Measurements from ENCODE around the gene PRIMPOL.
"Not testable (repeated sequence)": the region's sequence is repeated elsewhere in the genome, so short reads cannot be mapped to it uniquely, and the experiment has no call there.

The PRIMPOL gene

GRCh38 chr4:184641451-184641850, 8.1 kb upstream of the PRIMPOL start:
- DNase-seq = no peak

- no peak for DNase-seq
Measured at GRCh38 chr4:184643731-184644130, 5.8 kb upstream of the PRIMPOL start.

GRCh38 chr4:184644553-184645307, 4.8 kb upstream of the PRIMPOL start:
- DNase-seq = peak in 1 of 5 experiments; percentile 58

DNA sequence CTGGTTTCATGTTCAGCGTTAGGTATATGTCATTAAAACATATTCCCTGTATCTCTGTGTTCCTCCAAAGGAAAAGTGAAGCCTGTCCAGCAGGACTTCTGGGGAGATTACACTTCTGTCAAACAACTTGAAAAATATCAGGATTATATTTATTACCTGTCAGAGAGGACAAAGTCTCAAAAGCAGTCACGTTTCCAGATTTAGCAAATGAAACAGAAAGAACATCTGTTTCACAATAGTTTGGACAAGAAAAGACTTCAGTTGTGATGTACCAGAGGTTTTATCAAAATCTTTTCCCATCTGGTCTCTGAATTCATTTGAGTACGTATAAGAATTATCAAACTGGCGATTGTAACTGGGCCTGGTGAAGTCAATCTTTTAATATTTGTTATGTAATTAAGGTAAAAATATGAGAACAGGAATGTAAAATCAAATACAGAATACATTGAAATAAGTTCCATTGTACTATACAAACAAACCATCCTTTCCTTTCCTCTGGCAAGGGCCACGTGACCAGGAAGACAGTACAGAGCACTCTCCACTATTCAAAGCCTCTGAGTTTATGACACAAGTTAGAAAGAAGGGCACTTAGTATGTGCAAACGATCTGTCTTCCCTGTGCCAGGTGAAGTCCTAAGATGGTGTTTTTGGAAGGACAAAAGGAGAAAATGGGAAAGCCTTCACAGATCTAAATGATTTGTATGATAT, 3.5 kb upstream of the PRIMPOL start:
- no peak for DNase-seq

- no peak for DNase-seq
Measured at GRCh38 chr4:184647266-184648053, 2.1 kb upstream of the PRIMPOL start.

- no peak for DNase-seq
Measured at GRCh38 chr4:184648054-184648312, 1.6 kb upstream of the PRIMPOL start.

DNA sequence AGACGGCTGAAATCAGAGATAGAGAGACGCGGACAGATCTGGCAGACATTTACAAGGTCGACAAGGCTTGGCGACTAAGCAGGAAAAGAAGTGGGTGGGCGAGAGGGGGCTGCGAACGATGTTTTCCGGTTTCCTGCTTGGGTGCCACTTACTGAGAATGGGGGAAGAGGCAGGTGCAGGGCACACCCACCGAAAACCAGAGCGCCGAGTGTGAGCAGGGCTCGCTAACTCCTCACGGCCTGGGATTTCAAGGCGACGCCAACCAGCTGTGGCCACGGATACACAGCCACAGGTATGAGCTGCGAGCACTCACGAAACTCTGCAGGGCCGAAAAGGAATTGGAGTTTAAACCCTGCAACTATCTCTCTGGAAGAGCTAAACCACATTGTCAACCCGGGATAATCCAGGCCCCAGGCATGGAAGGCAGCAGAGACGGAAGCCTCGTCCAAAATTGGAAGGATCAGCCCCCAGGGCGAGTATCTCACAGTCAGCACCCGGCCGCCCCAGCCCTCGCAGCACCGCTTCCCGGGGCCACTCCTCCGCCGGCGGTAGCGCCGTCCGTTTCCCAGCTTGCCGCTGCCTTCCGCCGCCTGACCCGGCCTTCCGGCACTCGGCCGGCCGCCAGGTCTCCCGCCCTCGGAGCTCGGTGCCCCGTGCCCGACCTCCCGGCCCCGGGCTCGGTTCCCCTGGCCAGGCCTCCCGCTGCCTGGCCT, 1.1 kb upstream of the PRIMPOL start:
- peak; percentile 14 to 68 (median 31) for DNase-seq

DNA sequence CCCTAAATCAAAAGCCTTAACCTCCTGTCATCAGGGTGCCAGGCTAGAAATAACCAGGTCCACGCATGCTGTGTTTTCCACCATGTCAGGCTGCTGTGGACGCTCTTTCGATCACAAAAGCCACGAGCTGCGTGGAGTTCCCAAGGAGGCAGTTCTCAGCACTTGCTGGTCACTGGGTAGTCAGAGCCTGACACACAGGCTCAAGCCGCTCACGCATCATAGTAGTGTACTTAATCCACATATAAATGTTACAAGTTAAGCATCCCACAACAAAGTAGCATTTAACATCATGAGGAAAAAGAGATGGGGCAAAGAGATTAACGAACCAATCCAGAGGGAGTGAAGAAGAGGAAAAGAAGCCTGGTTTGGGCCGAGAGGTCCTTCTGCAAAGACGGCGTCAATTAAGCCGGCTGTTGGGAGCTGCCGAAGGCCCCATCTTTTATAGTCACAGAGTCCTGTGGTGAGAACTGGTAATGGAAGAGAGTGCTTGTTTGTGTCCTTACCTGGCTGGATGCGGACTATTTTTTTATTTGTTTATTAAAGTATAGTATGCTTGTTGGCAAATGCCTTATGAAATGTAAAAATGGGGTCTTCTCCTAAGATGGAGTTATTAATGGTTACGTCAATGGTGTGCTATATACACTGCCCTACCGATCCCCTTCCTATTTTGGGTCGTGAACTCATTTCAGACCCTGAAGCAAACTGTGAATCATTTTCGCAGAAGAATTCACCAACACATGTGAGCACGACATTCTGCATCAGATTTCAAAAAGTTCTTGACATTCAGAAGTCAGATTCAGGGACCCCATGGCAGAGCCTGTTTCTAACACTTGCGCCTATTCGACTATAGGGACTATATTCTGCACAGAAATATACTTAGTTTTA, 675 bp downstream of the PRIMPOL start:
- no peak for DNase-seq

DNA sequence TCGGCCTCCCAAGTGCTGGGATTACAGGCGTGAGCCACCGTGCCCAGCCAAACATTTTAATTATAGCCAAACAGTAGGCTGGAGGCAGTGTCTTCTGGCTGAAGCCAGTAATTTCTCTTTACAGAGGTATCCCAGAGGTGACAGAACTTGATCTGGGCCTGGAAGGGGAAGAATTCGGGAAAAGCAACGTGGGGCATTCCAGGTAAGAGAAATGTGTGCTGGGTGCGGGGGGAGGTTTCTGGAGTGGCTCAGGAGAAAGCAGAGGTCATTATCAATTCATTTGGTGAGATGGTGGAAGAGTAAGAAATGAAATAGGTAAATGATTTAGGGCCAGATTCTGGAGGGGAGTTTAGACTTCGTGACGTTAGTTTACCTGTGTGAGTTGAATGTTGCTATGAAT, 2.4 kb downstream of the PRIMPOL start:
- no peak for DNase-seq

- not testable (repeated sequence) for DNase-seq
Measured at GRCh38 chr4:184652681-184653080, 3.1 kb downstream of the PRIMPOL start.

DNA sequence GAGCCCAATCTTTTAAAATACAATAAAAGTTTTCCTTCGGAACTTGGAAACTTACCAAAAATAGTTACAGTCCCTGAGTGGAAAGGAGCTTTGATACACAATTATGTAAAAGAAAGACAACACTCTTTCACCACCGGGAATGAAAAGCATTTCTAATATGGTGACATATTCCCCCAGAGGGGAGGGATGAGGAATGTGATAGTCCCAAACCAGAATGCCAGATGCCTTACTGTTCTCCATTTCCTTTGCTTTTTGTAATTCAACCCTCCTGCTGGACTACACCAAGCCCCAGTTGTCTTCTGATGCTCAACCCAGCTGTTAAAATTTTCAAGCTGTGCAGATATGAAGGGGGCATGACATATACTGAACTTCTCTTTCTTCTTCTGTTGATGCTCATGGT, 4.1 kb downstream of the PRIMPOL start:
- DNase-seq = no peak

- no peak for DNase-seq
Measured at GRCh38 chr4:184655889-184656869, 6.6 kb downstream of the PRIMPOL start.

GRCh38 chr4:184657144-184657543, 7.6 kb downstream of the PRIMPOL start:
- no peak for DNase-seq

DNA sequence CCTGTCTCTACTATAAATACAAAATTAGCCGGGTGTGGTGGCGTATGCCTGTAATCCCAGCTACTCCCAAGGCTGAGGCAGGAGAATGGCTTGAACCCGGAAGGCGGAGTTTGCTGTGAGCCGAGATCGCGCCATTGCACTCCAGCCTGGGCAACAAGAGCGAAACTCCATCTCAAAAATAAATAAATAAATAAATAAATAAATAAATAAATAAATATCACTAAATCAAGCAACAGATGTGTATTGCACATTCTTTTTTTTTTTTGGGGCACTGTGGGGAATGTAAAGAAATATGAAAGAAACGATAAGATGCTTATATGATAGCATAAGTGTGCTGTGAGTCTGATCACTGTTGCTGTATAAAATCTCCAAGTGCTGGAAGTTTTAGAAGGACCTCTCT, 8.3 kb downstream of the PRIMPOL start:
- DNase-seq = not testable (repeated sequence)

DNA sequence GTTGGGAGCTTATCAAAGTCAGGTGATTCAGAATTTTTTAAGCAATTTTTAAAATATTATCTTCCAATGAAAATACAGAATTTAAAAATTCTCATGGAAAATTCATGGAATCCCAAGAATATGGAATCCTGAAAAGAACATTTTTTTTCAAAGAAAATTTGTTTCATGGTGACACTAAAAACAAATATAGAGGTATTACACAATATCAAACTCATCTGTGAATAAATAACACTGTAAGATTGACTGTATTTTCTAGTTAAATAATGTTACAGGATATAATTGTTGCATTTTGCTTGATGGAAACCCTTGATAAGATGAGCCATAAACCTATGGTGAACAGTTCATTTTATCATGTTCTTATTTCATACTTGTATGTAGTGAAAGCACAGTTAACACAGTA, 11.4 kb downstream of the PRIMPOL start:
- DNase-seq = no peak

- DNase-seq = no peak
Measured at GRCh38 chr4:184662236-184662635, 12.7 kb downstream of the PRIMPOL start.

DNA sequence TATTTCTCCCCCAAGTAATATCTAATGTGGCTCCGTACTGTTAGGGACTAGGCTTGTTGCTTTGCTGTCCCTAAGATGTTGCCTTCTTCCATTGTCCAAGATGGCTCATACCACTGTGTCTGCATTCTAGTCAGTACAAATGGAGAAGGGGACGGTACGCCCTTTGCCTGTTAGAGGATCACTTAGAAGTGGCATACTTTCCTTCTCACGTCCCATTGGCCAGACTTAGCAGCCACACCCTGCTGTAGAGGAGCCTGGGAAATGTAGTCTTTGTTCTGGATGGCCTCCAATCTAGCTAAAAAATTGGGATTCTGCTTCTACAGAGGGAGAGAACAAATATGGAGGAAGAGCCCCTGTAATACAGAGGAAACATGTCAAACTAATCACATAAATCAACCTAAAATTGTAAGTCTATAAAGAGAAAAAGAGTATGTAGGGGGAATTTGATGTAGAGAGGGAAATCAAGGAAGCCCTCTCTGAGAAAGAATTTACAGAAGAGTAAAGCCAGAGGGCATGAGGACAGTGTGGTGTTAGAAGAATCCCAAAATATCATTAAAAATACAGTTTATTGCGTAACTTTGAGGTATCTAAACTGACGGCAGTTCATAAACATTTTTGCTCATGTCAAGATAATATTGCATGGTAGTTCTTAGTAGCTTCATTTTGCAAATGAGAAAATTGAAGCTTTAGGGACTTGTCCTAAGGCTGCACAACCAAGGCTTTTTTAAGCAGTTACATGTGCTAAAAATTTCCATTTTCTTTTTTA, 15.1 kb downstream of the PRIMPOL start:
- no peak for DNase-seq

DNA sequence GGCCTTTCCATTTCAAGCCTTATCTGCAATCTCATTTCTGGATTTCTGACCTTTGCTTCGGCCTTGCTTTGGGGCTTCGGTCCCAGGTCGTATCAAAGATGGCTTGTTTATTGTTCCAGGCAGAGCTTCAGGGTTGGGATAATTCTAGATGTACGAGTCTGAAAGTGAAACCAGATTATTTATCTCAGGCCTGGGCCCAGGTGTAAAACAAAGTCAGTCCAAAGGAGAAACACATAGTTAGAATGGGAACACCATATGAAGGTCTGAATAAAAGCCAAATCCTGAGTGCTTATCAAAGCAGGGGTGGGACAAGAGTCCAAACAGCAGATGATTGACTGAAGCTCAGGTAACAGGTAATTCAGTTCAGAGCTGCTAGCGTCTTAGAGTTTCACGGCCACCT, 17.1 kb downstream of the PRIMPOL start:
- no peak for DNase-seq

- peak in 1 of 5 experiments; percentile 22 for DNase-seq
Measured at GRCh38 chr4:184668096-184668495, 18.6 kb downstream of the PRIMPOL start.

All from T-helper 2 cell (primary cell).